ENCODE data around the gene SPEF2.

GRCh38 chr5:35803191-35803651 is 185.6 kb downstream of the SPEF2 start:
- TF ChIP-seq ZNF423 (CRISPR knock-in tag; IDR thresholded peaks at IDR 0.05) (no peak), CTCF (IDR thresholded peaks at IDR 0.05) (no peak)
